ENCODE data around the gene MYL12B. TPM values are rescaled to one million over a fixed set of nuclear protein-coding genes. Genes with fewer than 3 reads are reported as not detected.

MYL12B gene
- total RNA-seq, 1 experiment from 2014 or later: 166 TPM

DNA sequence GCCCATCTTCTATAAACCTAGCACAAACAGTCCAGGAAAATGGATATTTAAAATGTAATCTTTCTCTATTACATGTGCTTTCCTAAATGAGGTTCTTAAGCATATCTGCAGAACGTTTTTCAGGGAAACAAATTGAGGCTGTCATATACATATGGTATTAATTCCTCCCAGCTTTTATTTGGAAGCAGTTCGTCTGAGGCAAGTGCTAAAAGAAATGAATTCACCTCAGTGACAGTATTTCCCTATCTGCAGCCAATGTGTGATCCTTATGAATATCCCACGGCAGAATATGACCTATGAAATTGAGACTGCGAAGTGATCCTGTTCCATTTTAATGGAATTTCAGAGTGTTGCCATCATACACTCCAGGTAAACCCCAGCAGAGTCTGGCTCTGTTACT lies 49.3 kb upstream of the MYL12B start:
- WGBS (ENCODE audit: extremely low coverage, insufficient read length, low lambda C conversion rate): no CpG with 5 or more reads among the region's 4 CpGs

More for the DNA sequence above, 49.3 kb upstream of the MYL12B start:
- no peak overlapping the region for H3K4me3 Mint-ChIP-seq
- H3K18ac ChIP-seq (ENCODE audit: insufficient read length, low read depth, low read length): no peak overlapping the region
- no peaks in the 10 kb centered on the region for H3K79me2 ChIP-seq (ENCODE audit: insufficient read depth, low read length)
- no peak overlapping the region for H3K23ac ChIP-seq (ENCODE audit: insufficient read length, low read depth, low read length)
- H2BK120ac ChIP-seq (ENCODE audit: low read depth, low read length, poor library complexity, severe bottlenecking): no peak overlapping the region
- H2BK15ac ChIP-seq (ENCODE audit: low read depth, low read length): no peak overlapping the region
- H3K4ac ChIP-seq (ENCODE audit: low read depth, low read length): no peak overlapping the region
- no peak overlapping the region for H4K8ac ChIP-seq (replicated peaks; ENCODE audit: insufficient read length, low read depth, low read length)
- no peak overlapping the region for H2AFZ ChIP-seq (ENCODE audit: low read length)
- no peak overlapping the region for H3K9ac ChIP-seq (ENCODE audit: extremely low read depth, insufficient read length, low read length)
- peaks cover 5 to 6% of the 10 kb centered on the region in 2 experiments for H3K4me1 Mint-ChIP-seq
- no peak overlapping the region for H4K5ac ChIP-seq (ENCODE audit: insufficient read length, low read depth, low read length)
- H3K9me3 Mint-ChIP-seq: no peaks in the 10 kb centered on the region
- no peak overlapping the region for H3K56ac ChIP-seq (ENCODE audit: insufficient read length, low read depth, low read length)
- H3K79me1 ChIP-seq (ENCODE audit: insufficient read depth, low read depth, low read length, poor library complexity, severe bottlenecking): no peaks in the 10 kb centered on the region
- no peaks in the 10 kb centered on the region for H4K20me1 ChIP-seq (ENCODE audit: control insufficient read depth, insufficient read depth, insufficient read length)
- H3K27me3 Mint-ChIP-seq (ENCODE audit: low read depth): no peaks in the 10 kb centered on the region
- H3K27me3 ChIP-seq (ENCODE audit: insufficient read depth, low read length): no peaks in the 10 kb centered on the region
- no peak overlapping the region for H3K27ac ChIP-seq (ENCODE audit: insufficient read length, low read depth, low read length)
- no peak overlapping the region for H3K4me2 ChIP-seq (ENCODE audit: insufficient read depth, insufficient read length, low read length)
- H2BK5ac ChIP-seq (ENCODE audit: insufficient read length, low read length): no peak overlapping the region
- TF ChIP-seq, protein P1, sequence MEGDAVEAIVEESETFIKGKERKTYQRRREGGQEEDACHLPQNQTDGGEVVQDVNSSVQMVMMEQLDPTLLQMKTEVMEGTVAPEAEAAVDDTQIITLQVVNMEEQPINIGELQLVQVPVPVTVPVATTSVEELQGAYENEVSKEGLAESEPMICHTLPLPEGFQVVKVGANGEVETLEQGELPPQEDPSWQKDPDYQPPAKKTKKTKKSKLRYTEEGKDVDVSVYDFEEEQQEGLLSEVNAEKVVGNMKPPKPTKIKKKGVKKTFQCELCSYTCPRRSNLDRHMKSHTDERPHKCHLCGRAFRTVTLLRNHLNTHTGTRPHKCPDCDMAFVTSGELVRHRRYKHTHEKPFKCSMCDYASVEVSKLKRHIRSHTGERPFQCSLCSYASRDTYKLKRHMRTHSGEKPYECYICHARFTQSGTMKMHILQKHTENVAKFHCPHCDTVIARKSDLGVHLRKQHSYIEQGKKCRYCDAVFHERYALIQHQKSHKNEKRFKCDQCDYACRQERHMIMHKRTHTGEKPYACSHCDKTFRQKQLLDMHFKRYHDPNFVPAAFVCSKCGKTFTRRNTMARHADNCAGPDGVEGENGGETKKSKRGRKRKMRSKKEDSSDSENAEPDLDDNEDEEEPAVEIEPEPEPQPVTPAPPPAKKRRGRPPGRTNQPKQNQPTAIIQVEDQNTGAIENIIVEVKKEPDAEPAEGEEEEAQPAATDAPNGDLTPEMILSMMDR (conservative IDR thresholded peaks at IDR 0.05): no peak
- no peak overlapping the region for H3K14ac ChIP-seq (ENCODE audit: insufficient read depth, low read length)
- H3K36me3 Mint-ChIP-seq (ENCODE audit: insufficient read depth in 1 of 3, low read depth in 3 of 3): no peaks in the 10 kb centered on the region
- no peak overlapping the region for H3K27ac Mint-ChIP-seq
- no peak overlapping the region for H2AK5ac ChIP-seq (ENCODE audit: insufficient read length, low read length)
- H3K9me3 ChIP-seq (ENCODE audit: control insufficient read depth, low read depth, low read length): no peaks in the 10 kb centered on the region
- no peak for DNase-seq
- no peak overlapping the region for H2BK12ac ChIP-seq (ENCODE audit: insufficient read length, low read depth, low read length)
- H2BK20ac ChIP-seq (ENCODE audit: low read depth, low read length, poor library complexity, severe bottlenecking): no peak overlapping the region
- no peaks in the 10 kb centered on the region for H3K4me1 ChIP-seq (ENCODE audit: insufficient read depth, low read length)
- no peak overlapping the region for H3T11ph ChIP-seq (ENCODE audit: low read length)
- H4K91ac ChIP-seq (ENCODE audit: insufficient read length, low read depth, low read length): no peak overlapping the region
- H3K23me2 ChIP-seq (ENCODE audit: insufficient read length, low read depth, low read length, poor library complexity, severe bottlenecking): no peaks in the 10 kb centered on the region

Data from H9 (cell line).